Stimulated activated CD8-positive, alpha-beta memory T cell treated with anti-CD3 and anti-CD28 coated beads, Interleukin-4, amount 100 ng/mL, for 48 hours (primary cell): ENCODE data around the gene CADM1.
A peak's percentile ranks its signal among the peaks of the same experiment; 100 is the strongest.

Source experiments
- DNase-seq: peaks from one replicate; pipeline ENCODE4 v3.0.0-alpha.2; 2020

Gene CADM1

DNA sequence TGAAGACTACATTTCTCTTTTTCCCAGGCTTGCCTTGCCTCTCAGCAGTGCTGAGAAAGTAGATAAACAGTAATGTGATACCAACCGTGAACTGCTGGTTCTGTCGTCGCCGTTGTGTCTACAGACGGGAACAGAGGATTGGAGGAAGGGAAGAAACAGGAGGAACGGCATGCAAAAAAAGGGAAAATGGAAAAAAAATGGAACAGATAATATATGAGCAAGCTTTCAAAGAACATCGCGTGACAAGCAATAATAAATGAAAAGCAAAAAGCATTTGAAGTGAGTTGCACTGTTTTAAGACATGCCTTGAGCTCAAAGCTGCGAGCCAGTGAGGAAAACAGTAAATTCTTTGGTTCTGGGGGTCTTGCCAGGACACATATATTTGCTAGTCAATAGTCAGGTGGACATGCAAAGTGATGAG lies 305.9 kb downstream of the CADM1 start:
- DNase-seq = no peak

GRCh38 chr11:115197433-115197832 lies 306.8 kb downstream of the CADM1 start:
- DNase-seq = no peak

- DNase-seq = no peak
Measured at GRCh38 chr11:115197031-115197430, 307.2 kb downstream of the CADM1 start.

DNA sequence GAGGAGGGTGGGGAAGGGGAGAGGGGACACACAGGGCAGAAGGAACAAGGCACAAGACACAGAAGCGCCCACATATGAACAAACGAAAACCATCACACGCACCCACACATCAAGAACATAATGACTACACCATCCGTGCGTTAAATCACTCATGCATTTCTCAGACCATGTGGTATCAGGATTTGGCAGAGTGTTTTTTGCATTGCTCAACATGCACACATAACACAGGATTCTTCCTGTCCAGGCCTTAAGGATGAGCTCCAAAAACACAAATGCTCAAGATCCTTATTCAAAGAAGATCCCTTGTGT lies 309.5 kb downstream of the CADM1 start:
- peak; percentile 24 for DNase-seq

DNA sequence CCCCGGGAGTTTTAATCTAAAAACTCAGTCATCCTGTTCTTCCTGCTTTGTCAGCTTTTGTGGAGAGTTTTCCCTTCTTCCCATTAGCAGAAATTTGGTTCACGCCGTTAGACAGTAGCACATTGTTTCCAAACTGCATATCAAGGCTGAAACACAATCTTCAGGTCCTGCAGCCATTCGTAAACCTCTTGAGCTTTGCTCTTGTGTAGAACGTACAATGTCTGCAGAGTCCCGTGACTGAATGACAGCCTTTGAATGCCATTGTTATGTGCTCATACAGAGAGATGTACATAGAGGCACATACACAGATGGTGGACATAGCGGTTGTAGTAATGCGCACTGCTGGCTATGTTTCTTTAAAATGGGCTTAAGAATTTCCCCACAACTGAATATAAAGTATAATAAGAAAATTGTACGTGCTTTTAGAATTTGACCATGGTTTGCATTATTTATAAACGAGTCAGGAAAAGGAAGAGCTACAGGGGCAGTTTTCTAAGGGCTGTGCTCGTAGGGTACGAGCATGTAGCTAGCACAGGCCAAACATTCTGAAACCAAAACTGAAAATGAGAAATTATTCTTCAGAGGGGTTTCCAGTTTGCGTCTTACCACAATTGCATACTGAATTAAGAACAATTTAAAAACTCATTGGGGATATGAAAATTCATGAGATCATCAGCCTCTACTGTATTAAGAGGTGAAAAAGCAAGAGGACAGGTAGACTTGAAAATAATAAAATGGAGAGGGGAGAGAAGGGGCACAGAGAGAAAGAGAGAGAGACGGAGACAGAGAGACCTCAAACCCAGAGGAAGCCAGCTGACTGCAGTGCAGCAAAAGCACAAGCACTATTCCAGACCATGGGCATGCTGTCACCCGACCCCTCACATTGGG lies 310.1 kb downstream of the CADM1 start:
- DNase-seq = no peak

GRCh38 chr11:115191761-115192160 lies 312.5 kb downstream of the CADM1 start:
- DNase-seq = no peak

GRCh38 chr11:115190196-115190595 lies 314.0 kb downstream of the CADM1 start:
- no peak for DNase-seq

DNA sequence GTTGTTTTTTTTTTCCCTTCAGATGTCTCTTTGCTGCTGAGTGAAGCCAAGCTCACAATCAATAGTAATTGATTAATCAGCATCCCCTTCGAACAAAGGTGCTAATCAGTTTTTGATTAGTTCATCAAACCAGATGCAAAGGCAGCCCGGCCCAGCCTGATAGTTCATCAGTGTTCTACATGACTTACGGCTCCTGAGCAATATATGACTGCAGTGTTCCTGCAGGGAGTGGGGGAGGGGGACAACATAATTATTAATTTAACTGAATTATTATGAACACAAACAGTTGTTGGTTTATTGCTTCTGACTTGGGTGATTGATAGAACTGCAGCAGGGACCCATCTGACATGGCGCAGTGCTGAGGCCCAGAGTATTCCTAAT lies 315.3 kb downstream of the CADM1 start:
- DNase-seq = no peak

- no peak for DNase-seq
Measured at GRCh38 chr11:115188188-115188897, 315.9 kb downstream of the CADM1 start.

- no peak for DNase-seq
Measured at GRCh38 chr11:115185931-115186330, 318.3 kb downstream of the CADM1 start.

- DNase-seq = no peak
Measured at GRCh38 chr11:115185507-115185906, 318.7 kb downstream of the CADM1 start.

- DNase-seq = no peak
Measured at GRCh38 chr11:115184901-115185300, 319.3 kb downstream of the CADM1 start.

GRCh38 chr11:115183830-115184229 lies 320.4 kb downstream of the CADM1 start:
- DNase-seq = no peak

GRCh38 chr11:115183136-115183535 lies 321.1 kb downstream of the CADM1 start:
- no peak for DNase-seq

GRCh38 chr11:115182282-115182955 lies 321.8 kb downstream of the CADM1 start:
- DNase-seq = no peak

- no peak for DNase-seq
Measured at GRCh38 chr11:115181538-115181937, 322.7 kb downstream of the CADM1 start.

- DNase-seq = no peak
Measured at GRCh38 chr11:115180272-115180671, 323.9 kb downstream of the CADM1 start.

GRCh38 chr11:115179636-115180035 lies 324.6 kb downstream of the CADM1 start:
- no peak for DNase-seq

- DNase-seq = no peak
Measured at GRCh38 chr11:115178705-115179104, 325.5 kb downstream of the CADM1 start.

GRCh38 chr11:115173136-115173535 lies 331.1 kb downstream of the CADM1 start:
- no peak for DNase-seq

- DNase-seq = peak; percentile 61
Measured at GRCh38 chr11:115170133-115170815, 333.9 kb downstream of the CADM1 start.

GRCh38 chr11:115169251-115169650 lies 335.0 kb downstream of the CADM1 start:
- DNase-seq = no peak

GRCh38 chr11:115168686-115169085 lies 335.5 kb downstream of the CADM1 start:
- no peak for DNase-seq
